Panc1 (cell line): Measurements from ENCODE around the gene VPS16. TPM values are rescaled to one million over a fixed set of nuclear protein-coding genes. Genes with fewer than 3 reads are reported as not detected.

ENCODE experiments used
- ATAC-seq: fragments of 200-7000 bp; cut with Tn5 transposase; 2 replicates; pipeline ENCODE4 v1.9.1; 2020; ENCODE audit warnings: mild to moderate bottlenecking, moderate library complexity
- BruUV-seq: library from RNA; stranded (reverse); fragments of 400-500 nt; replicated peaks from 2 replicates; lab custom pipeline; 2021; lab: Mats Ljungman, UMichigan
- CTCF ChIA-PET: fragments of 300-600 bp; sonication (Branson Sonifier 250); formaldehyde crosslinking; loops from one replicate; lab custom pipeline; 2022; ENCODE audit warnings: antibody characterized with exemption; lab: Charles Lee
- POLR2A ChIA-PET: fragments of 300-600 bp; sonication (Branson Sonifier 250); formaldehyde crosslinking; loops from one replicate; lab custom pipeline; 2022; ENCODE audit warnings: antibody characterized with exemption; lab: Charles Lee
- DNase-seq: peaks from one replicate; pipeline ENCODE4 v3.0.0-alpha.2; 2010; ENCODE audit warnings: low read depth, low spot score
- H3K27ac ChIP-seq: 2 replicates; pipeline ENCODE4 v1.5.1; 2011; ENCODE audit warnings: mild to moderate bottlenecking, low read length, inconsistent platforms
- H3K27me3 ChIP-seq: fragments of 200-500 bp; sonication (Bioruptor generic); 2 replicates; pipeline ENCODE4 v1.6.0; 2014; ENCODE audit warnings: low read length, inconsistent platforms; ENCODE audit not compliant: control insufficient read depth, insufficient read depth
- H3K36me3 ChIP-seq: fragments of 200-500 bp; sonication (Bioruptor generic); 2 replicates; pipeline ENCODE4 v1.5.1; 2014; ENCODE audit warnings: inconsistent platforms, mild to moderate bottlenecking, low read length, moderate library complexity; ENCODE audit not compliant: control insufficient read depth, insufficient read depth
- H3K4me1 ChIP-seq: 2 replicates; pipeline ENCODE4 v1.5.1; 2011; ENCODE audit warnings: inconsistent platforms, mild to moderate bottlenecking, low read length, moderate library complexity; ENCODE audit not compliant: control insufficient read depth, insufficient read depth
- H3K4me3 ChIP-seq, 2 experiments: 2 replicates each; pipeline ENCODE4 v1.5.1; 2011 to 2012; ENCODE audit warnings: low read depth in 2 of 2, low read length in 2 of 2, mild to moderate bottlenecking in 2 of 2, inconsistent platforms in 1 of 2, moderate library complexity in 1 of 2
- H3K9me3 ChIP-seq: fragments of 200-500 bp; sonication (Bioruptor generic); 2 replicates; pipeline ENCODE4 v1.5.1; 2014; ENCODE audit warnings: low read depth, mild to moderate bottlenecking, inconsistent platforms, low read length, moderate library complexity; ENCODE audit not compliant: control insufficient read depth, insufficient read depth
- POLR2AphosphoS5 ChIP-seq: IDR thresholded peaks from 2 replicates; pipeline ENCODE4 v1.6.1; 2012; ENCODE audit warnings: mild to moderate bottlenecking, low read depth, low read length, moderate library complexity
- REST ChIP-seq, 2 experiments: IDR thresholded peaks; 2 replicates each; pipeline ENCODE4 v1.6.1; 2011 to 2012; ENCODE audit warnings: low read depth in 2 of 2, control low read depth in 1 of 2, low read length in 1 of 2, mild to moderate bottlenecking in 1 of 2, moderate library complexity in 1 of 2; ENCODE audit not compliant: insufficient read depth in 1 of 2
- SIN3A ChIP-seq: IDR thresholded peaks from 2 replicates; pipeline ENCODE4 v1.6.1; 2012; ENCODE audit warnings: low read depth, mild to moderate bottlenecking, low read length, moderate library complexity, borderline replicate concordance; ENCODE audit not compliant: insufficient read depth
- TCF7L2 ChIP-seq: IDR thresholded peaks from 2 replicates; pipeline ENCODE4 v1.6.1; 2011; ENCODE audit warnings: mild to moderate bottlenecking, low read depth, low read length, inconsistent platforms
- in situ Hi-C: cut with HindIII; loops from 2 replicates; pipeline ENCODE4 v1.10.0; 2016; ENCODE audit warnings: low sequenced_read_pairs, low pct_unique_long_range_greater_than_20kb
- intact Hi-C: fragments of 100-400 bp; cut with micrococcal nuclease; formaldehyde crosslinking; loops from one replicate; pipeline ENCODE4 v1.10.0; 2022; ENCODE audit not compliant: unreplicated experiment
- total RNA-seq: library from RNA; stranded (reverse); gene quantifications from one replicate; pipeline ENCODE4 v1.2.1, GENCODE V29; 2021; ENCODE audit not compliant: unreplicated experiment
- TF ChIP-seq, protein P1 (sequence below): fragments of 450-650 bp; IDR thresholded peaks from 2 replicates; pipeline ENCODE4 v1.5.1; 2017; ENCODE audit warnings: mild to moderate bottlenecking

VPS16 gene
- total RNA-seq, 1 experiment from 2014 or later = 35.3 TPM

GRCh38 chr20:2865101-2865500 is 24.6 kb downstream of the VPS16 start:
- DNase-seq (no peak), ATAC-seq (no peak)
- no peak overlapping the region for H3K27ac ChIP-seq
- CTCF ChIA-PET = interaction anchor here (0.6 kb wide), 1 partner anchor 159 kb away, joined by 3 read pairs; no protein-coding TSS in a partner anchor
- TF ChIP-seq REST (IDR thresholded peaks at IDR 0.05; ENCODE audit: insufficient read depth in 1 of 2, low read depth in 2 of 2, low read length in 1 of 2) (no peak), SIN3A (no peak), TCF7L2 (no peak), POLR2AphosphoS5 (no peak)
- TF ChIP-seq, protein P1, sequence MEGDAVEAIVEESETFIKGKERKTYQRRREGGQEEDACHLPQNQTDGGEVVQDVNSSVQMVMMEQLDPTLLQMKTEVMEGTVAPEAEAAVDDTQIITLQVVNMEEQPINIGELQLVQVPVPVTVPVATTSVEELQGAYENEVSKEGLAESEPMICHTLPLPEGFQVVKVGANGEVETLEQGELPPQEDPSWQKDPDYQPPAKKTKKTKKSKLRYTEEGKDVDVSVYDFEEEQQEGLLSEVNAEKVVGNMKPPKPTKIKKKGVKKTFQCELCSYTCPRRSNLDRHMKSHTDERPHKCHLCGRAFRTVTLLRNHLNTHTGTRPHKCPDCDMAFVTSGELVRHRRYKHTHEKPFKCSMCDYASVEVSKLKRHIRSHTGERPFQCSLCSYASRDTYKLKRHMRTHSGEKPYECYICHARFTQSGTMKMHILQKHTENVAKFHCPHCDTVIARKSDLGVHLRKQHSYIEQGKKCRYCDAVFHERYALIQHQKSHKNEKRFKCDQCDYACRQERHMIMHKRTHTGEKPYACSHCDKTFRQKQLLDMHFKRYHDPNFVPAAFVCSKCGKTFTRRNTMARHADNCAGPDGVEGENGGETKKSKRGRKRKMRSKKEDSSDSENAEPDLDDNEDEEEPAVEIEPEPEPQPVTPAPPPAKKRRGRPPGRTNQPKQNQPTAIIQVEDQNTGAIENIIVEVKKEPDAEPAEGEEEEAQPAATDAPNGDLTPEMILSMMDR = no peak
- intact Hi-C loops = no loop called here
- H3K4me1 ChIP-seq = peaks cover 7% of the 10 kb centered on the region; the same call in 1 of the 2 replicates
- in situ Hi-C loops = no loop called here
- no peaks in the 10 kb centered on the region for H3K36me3 ChIP-seq
- POLR2A ChIA-PET = no interaction called here
- no peak overlapping the region for H3K4me3 ChIP-seq
- BruUV-seq = no TSS peak
- H3K9me3 ChIP-seq = no peaks in the 10 kb centered on the region
- H3K27me3 ChIP-seq = no peaks in the 10 kb centered on the region

DNA sequence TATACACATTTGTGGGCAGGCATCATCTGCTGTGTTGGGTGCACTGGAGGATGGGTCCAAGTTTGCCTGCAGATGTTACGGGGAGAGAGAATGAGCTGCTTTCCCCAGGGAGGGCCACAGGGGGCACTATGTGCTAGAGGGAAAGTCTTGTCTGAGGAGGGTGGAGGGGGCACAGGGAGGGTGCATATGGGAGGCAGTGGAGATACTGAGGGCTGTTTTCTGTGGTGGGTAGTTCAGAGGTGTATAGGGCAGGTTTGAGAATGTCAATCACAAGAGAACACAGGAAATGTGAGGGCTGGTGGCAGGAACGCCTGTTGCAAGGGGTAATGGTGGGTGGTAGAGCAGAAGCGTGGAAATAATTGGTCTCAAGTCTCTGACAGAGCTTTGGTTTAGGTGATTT is 25.1 kb downstream of the VPS16 start:
- Histone ChIP-seq H3K36me3 (no peaks in the 10 kb centered on the region), H3K27me3 (no peaks in the 10 kb centered on the region), H3K9me3 (no peaks in the 10 kb centered on the region), H3K4me1 (peaks cover 12% of the 10 kb centered on the region), H3K27ac (no peak overlapping the region), H3K4me3 (no peak overlapping the region)
- ChIA-PET POLR2A (no interaction called here), CTCF (no interaction called here)
- TF ChIP-seq SIN3A (no peak), POLR2AphosphoS5 (no peak), REST (IDR thresholded peaks at IDR 0.05; ENCODE audit: insufficient read depth in 1 of 2, low read depth in 2 of 2, low read length in 1 of 2) (no peak), TCF7L2 (no peak)
- TF ChIP-seq, protein P1 = no peak
- DNase-seq = no peak
- in situ Hi-C loops (no loop called here), intact Hi-C loops (no loop called here)
- no peak for ATAC-seq
- no TSS peak for BruUV-seq
